ENCODE measurements around the gene CALHM3.

GRCh38 chr10:103487410-103487708, 8.3 kb upstream of the CALHM3 start:
- TF ChIP-seq CTCF (IDR thresholded peaks at IDR 0.05; ENCODE audit: insufficient read depth, low read depth, low read length) (no peak), EZH2 (IDR thresholded peaks at IDR 0.05; ENCODE audit: insufficient read depth, low read length) (no peak)
